ENCODE data around the gene NFS1.
"Not testable (repeated sequence)": the region's sequence is repeated elsewhere in the genome, so short reads cannot be mapped to it uniquely, and the experiment has no call there.

The NFS1 gene

GRCh38 chr20:35729283-35729807 lies 30.2 kb upstream of the NFS1 start:
- DNase-seq = no peak

DNA sequence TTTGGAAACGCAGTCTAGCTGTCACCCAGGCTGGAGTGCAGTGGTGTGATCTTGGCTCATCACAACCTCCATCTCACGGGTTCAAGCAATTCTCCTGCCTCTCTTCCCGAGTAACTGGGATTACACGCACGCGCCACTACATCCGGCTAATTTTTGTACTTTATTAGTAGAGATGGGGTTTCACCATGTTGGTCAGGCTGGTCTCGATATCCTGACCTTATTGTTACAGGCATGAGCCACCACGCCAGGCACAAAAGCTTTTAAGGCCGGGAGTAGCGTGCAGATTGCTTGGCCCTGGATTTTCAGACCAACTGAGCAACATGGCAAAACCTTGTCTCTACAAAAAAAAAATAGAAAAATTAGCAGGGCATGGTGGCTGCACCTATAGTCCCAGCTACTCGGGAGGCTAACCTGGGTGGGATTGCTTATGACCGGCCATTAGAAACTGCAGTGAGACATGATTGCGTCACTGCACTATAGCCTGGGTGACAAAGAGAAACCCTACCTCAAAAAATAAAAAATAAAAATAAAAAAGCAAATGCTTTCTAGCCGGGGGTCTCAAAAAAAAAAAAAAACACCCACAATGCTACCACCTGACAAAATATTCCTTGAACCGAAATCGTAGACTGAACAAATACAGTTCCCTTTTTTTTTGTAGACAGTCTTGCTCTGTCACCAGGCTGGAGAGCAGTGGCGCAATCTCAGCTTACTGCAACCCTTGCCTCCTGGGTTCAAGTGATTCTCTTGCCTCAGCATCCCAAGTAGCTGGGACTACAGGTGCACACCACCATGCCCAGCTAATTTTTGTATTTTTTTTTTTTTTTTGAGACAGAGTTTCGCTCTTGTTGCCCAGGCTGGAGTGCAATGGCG lies 27.9 kb upstream of the NFS1 start:
- no peak for DNase-seq

DNA sequence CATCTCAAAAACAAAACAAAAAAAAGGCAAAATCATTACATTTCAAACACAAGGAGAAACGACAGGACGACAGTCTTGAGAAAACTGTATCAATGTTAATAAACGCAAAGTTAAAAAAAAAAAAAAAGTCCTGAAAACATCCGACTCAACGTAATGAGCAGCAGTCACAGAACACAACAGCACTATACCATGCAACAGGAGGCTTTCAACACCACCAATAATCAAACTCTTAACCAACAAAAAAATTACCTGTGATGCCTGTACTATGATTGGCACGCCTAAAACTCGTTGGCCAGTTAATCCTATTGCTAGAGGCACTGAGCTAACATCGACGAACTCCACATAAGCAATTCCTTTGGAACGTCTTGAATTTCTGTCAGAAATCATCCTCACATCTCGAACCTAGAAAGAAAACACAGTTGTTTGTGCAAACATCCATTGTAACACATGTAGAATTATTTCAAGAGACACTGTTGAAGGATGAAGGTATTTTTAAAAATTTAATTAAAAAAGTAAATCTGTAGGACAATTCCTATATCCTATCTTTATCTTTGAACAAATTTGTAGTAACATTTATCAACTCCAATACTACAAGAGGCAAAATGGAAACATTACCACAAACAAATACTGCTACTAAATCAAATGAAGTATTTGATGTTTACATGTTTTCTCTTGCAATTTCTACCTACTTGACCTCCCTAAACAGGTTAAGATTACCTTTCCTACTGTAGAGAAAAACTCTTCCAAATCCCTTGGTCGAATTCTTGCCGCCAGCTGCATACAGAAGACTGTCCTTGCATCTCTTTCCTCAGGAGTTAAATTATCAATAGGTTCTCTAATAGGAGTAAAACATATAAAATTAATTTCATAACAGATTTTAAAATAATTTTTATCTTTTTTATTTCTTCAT lies 25.4 kb upstream of the NFS1 start:
- DNase-seq = no peak

GRCh38 chr20:35723652-35724320 lies 24.6 kb upstream of the NFS1 start:
- not testable (repeated sequence) for DNase-seq

DNA sequence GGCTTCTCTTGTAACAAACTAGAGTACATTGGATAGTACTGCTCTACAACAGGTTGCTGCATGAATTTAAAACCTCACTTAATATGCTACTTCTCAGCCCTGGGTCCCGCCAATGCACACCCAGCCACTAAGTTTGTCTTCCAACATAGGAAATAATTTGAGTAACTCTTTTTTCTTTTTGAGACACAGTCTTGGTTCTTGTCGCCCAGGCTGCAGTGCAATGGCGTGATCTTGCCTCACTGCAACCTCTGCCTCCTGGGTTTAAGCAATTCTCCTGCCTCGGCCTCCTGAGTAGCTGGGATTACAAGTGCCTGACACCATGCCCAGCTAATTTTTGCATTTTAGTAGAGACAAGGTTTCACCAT lies 24.1 kb upstream of the NFS1 start:
- DNase-seq = not testable (repeated sequence)

GRCh38 chr20:35721621-35722020 lies 22.5 kb upstream of the NFS1 start:
- no peak for DNase-seq

- DNase-seq = no peak
Observed at GRCh38 chr20:35721219-35721618, 22.1 kb upstream of the NFS1 start.

GRCh38 chr20:35720165-35721123 lies 21.3 kb upstream of the NFS1 start:
- DNase-seq = no peak

GRCh38 chr20:35719717-35720116 lies 20.6 kb upstream of the NFS1 start:
- no peak for DNase-seq

DNA sequence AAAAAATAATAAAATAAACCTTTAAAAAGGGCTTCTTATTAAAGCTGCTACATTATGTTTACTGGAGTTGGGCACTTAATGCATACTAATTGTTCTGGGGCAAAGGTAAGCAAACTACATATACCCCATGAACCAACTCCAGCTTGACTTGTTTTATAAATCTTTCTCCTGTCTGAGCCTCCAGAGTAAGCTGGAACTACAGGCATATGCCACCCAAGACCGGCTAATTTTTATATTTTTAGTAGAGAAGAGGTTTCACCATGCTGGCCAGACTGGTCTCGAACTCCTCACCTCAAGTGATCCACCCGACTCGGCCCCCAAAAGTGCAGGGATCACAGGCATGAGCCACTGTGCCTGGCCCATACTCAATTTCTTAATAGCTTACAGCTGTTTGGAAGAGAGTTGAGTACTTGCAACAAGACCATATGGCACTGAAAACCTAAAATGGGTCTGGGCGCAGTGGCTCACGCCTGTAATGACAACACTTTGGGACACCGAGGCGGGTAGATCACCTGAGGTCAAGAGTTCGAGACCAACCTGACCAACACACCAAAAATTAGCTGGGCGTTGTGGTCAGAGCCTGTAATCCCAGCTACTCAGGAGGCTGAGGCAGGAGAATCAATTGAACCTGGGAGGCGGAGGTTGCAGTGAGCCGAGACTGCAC lies 20.0 kb upstream of the NFS1 start:
- DNase-seq = no peak

GRCh38 chr20:35718321-35718720 lies 19.2 kb upstream of the NFS1 start:
- not testable (repeated sequence) for DNase-seq

GRCh38 chr20:35716330-35716729 lies 17.2 kb upstream of the NFS1 start:
- no peak for DNase-seq

DNA sequence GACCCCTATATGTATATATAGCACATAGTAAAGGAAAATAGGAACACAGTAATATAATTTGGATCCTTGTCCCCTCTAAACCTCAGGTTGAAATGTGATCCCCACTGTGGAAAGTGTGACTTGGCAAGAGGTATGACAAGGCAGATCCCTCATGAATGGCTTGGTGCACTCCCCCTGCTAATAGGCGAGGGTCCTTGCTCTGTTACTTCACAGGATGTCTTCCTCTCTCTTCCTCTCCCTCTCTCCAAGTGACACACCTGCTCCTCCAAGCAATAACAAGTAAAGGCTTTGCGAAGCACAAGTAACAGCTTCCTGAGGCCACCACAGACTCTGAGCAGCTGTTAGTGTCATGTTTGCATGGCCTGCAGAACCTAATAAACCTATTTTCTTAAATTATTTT lies 16.5 kb upstream of the NFS1 start:
- no peak for DNase-seq

DNA sequence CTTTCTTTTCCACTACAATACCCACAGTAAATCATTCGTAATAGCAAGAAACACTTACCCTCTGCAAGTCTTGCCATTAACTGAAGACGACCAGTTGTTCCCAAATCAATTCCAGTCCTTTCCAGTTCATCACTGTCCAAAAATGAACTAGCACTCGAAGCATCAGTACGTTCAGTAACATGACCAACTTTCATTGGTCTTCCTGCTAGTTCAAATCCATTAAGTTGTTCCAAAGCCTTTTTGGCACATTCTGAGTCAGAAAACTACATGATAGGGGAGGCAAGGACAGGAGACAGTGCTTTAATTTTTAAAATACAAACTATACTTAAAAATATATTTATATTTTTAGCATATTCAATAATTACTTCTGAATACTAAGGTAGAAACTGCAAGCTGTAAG lies 15.0 kb upstream of the NFS1 start:
- no peak for DNase-seq

- DNase-seq = not testable (repeated sequence)
Observed at GRCh38 chr20:35713120-35713519, 14.0 kb upstream of the NFS1 start.

- DNase-seq = no peak
Observed at GRCh38 chr20:35711588-35712209, 12.5 kb upstream of the NFS1 start.

DNA sequence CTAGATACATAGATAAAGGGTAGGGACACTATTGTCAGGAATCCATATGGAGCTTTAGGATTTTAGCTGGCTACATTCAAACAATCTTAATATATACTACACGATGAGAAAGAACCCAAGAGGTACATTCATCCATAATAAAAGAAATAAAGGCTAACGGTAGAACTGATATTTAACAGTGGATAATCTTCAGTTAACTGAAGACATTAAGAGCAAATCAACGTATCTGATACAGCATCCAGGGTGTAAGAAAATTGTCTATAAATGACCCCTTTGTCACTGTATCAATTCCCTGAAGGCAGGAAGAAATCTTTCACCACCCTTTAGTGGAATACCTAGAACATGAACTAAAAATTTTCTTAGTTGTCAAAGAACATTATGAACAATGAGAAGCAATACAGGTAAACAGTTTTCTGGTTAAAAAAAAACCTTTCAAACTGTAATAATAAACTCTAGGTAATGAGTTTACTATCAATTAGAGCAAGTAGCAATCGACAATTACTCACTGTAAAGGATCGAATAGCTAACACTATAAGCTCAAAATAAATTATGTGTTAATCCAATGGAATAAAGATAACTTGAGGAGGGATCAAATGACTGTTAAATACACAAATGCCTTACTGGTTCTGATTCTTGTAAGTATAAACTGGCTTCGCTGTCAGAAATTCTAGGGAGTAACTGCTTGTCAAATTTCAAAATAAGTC lies 11.9 kb upstream of the NFS1 start:
- no peak for DNase-seq

DNA sequence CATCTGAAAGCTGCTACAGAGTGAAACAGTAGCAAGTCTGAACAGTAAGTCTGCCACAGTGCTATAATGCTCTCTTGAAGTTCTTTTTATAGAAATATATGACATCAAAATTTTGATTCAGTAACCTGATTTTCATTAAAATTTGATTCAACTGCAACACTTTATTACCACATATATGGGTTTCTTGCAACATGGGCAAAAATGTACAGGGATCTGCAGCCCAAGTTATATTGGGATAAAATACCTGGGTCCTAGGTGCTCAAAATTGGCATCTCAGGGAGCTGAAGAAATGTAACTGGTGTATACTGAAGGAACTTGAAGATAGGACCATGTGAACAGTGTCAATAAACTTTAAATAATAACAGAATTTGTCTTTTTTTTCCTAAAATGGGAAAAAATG lies 10.9 kb upstream of the NFS1 start:
- DNase-seq = no peak

GRCh38 chr20:35709259-35709658 lies 10.1 kb upstream of the NFS1 start:
- no peak for DNase-seq

- no peak for DNase-seq
Observed at GRCh38 chr20:35708502-35708901, 9.3 kb upstream of the NFS1 start.
